Measurements from ENCODE around the gene SH3BP5. TPM values are rescaled to one million over a fixed set of nuclear protein-coding genes. Genes with fewer than 3 reads are reported as not detected.

SH3BP5 gene
- total RNA-seq, 4 donors from 2014 or later: 12.8 to 64.4 (median 16.0) TPM

DNA sequence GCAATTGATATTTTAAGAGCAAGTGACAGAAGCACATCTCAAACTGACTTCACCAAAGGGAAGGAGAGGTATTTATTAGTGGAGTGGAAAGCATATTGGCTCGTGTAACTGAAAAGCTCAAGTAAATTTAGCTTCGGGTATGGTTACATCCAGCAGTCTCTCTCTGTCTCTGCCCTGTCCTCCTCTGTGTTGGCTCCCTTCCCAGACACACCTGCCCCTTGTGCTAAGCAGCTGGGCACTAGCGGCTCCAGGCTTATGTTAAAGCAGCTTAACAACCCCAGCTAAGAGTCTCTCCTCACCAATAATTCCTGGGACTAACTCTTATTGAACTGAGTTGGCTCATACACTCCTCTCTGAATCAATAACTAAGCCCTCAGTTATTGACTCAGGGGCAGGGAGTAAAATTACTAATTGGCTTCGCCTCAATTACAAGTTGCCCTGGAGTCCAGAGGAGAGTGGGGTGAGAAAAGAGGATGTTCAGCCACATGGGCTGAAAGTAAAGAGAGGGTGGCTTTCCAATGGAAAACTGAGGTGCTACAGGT is 12.8 kb upstream of the SH3BP5 start:
- Histone ChIP-seq H3K27me3 (no peaks in the 10 kb centered on the region), H3K9me3 (no peaks in the 10 kb centered on the region), H3K36me3 (no peaks in the 10 kb centered on the region), H3K27ac (peak overlapping the region in 3 of 4 donors; percentile 8 to 74 (median 71)), H3K4me3 (no peak overlapping the region), H3K4me1 (peaks cover 0 to 9% (median 0%) of the 10 kb centered on the region in 4 donors)
- TF ChIP-seq POLR2A (IDR thresholded peaks at IDR 0.05): no peak
- TF ChIP-seq, protein P1, sequence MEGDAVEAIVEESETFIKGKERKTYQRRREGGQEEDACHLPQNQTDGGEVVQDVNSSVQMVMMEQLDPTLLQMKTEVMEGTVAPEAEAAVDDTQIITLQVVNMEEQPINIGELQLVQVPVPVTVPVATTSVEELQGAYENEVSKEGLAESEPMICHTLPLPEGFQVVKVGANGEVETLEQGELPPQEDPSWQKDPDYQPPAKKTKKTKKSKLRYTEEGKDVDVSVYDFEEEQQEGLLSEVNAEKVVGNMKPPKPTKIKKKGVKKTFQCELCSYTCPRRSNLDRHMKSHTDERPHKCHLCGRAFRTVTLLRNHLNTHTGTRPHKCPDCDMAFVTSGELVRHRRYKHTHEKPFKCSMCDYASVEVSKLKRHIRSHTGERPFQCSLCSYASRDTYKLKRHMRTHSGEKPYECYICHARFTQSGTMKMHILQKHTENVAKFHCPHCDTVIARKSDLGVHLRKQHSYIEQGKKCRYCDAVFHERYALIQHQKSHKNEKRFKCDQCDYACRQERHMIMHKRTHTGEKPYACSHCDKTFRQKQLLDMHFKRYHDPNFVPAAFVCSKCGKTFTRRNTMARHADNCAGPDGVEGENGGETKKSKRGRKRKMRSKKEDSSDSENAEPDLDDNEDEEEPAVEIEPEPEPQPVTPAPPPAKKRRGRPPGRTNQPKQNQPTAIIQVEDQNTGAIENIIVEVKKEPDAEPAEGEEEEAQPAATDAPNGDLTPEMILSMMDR (IDR thresholded peaks at IDR 0.05): no peak
- no peak for DNase-seq

DNA sequence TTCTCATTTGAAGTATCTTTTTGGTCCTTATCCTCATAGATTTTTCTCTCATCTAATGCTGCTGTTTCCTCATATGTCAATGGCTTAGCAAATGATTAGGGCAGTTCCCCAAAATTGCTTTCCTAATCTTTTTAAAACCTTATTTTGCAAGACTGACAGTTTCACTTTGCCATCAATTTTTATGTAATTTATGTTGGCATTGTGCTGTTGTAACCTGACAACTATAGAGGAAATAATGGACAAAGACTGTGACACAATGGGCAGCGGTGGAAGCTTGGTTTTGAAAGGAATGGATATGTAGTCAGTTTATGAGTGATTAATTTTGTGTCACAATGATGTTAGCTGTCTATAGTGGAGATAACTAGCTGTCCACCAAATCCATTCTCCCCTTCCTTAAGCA is 10.6 kb upstream of the SH3BP5 start:
- H3K4me3 ChIP-seq: no peak overlapping the region
- H3K4me1 ChIP-seq: peaks cover 0 to 9% (median 0%) of the 10 kb centered on the region in 4 donors
- TF ChIP-seq POLR2A (IDR thresholded peaks at IDR 0.05): no peak
- TF ChIP-seq, protein P1 (IDR thresholded peaks at IDR 0.05): no peak
- H3K9me3 ChIP-seq: no peaks in the 10 kb centered on the region
- no peak for DNase-seq
- H3K27me3 ChIP-seq: no peaks in the 10 kb centered on the region
- no peak overlapping the region for H3K27ac ChIP-seq
- no peaks in the 10 kb centered on the region for H3K36me3 ChIP-seq

DNA sequence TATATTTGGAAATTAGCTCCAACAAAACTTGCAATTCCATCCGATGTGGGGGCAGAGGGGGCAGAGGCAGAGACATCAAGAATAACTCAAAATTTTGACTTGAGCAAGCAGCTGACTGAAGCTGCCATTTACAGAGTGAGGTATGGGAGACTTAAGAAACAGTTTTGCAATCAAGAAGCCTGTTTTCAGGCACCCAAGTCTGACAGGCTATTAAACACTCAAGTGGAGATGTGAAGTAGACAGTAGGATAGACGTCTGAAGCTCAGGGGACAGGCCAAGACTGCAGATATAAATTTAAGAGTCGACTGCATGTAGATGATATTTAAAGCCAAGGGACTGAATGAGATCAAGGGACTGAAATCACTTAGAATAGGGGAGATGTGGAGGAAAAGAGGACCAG is 9.9 kb upstream of the SH3BP5 start:
- TF ChIP-seq, protein P1 (IDR thresholded peaks at IDR 0.05): no peak
- no peak for TF ChIP-seq POLR2A (IDR thresholded peaks at IDR 0.05)
- Histone ChIP-seq H3K4me1 (peaks cover 0 to 9% (median 0%) of the 10 kb centered on the region in 4 donors), H3K27ac (no peak overlapping the region), H3K9me3 (no peaks in the 10 kb centered on the region), H3K27me3 (no peaks in the 10 kb centered on the region), H3K36me3 (no peaks in the 10 kb centered on the region), H3K4me3 (no peak overlapping the region)
- no peak for DNase-seq

DNA sequence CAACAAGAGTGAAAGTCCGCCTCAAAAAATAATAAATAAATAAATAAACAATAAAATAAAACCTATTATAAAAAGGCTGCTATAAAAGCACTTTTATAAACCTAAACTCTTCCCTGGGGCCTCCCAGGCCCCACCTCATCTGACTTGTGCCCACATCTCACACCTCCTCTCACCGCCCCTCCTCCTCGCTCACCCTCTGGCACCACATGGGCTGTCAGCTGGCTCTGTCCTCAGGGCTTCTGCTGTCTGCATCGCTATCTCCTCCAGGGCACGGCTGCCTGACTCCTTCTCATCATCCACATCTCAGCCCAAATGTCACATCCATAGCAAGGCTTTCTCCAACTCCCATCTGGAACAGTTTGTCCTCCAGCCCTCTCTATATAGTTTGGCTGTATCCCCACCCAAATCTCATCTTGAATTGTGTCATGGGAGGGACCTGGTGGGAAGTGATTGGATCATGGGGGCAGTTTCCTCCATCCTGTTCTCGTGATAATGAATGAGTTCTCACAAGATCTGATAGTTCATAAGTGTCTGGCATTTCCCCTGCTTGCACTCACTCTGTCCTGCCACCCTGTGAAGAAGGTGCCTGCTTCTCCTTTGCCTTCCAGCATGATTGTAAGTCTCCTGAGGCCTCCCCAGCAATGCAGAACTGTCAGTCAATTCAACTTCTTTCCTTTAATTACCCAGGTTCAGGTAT is 8.8 kb upstream of the SH3BP5 start:
- no peaks in the 10 kb centered on the region for H3K9me3 ChIP-seq
- no peak for TF ChIP-seq POLR2A (IDR thresholded peaks at IDR 0.05)
- TF ChIP-seq, protein P1 (IDR thresholded peaks at IDR 0.05): no peak
- H3K4me3 ChIP-seq: no peak overlapping the region
- DNase-seq: no peak
- no peak overlapping the region for H3K27ac ChIP-seq
- peaks cover 0 to 4% (median 0%) of the 10 kb centered on the region in 4 donors for H3K4me1 ChIP-seq
- no peaks in the 10 kb centered on the region for H3K27me3 ChIP-seq
- H3K36me3 ChIP-seq: no peaks in the 10 kb centered on the region

DNA sequence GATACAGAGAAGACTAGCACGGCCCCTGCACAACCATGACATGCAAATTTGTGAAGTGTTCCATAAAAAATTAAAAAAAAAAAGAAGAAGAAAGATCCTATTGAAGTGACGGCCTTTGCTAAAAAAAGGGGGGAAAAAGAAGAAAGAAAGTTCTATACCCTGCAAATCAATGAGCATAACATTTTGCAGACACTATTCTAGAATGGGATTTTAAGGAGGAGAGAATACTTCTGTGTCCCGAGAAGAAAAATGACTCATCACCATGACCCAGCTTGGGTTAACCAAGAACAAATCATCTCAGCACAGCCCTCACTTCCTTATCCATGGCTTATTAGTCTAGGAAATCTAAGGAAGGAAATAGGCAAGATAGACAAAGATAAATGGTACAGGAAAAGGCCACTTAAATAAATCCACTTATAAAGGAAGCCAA is 7.4 kb upstream of the SH3BP5 start:
- H3K36me3 ChIP-seq: no peaks in the 10 kb centered on the region
- H3K4me3 ChIP-seq: no peak overlapping the region

More for the DNA sequence above, 7.4 kb upstream of the SH3BP5 start:
- Histone ChIP-seq H3K27ac (no peak overlapping the region), H3K27me3 (no peaks in the 10 kb centered on the region), H3K4me1 (no peaks in the 10 kb centered on the region), H3K9me3 (no peaks in the 10 kb centered on the region)
- TF ChIP-seq POLR2A (IDR thresholded peaks at IDR 0.05): no peak
- TF ChIP-seq, protein P1 (IDR thresholded peaks at IDR 0.05): no peak
- no peak for DNase-seq

Measured in Peyer's patch (tissue), 4 donors.